Neuronal stem cell (in vitro differentiated cells): ENCODE measurements around the gene SLC22A4.

Source experiments
- DNase-seq: peaks from one replicate; pipeline ENCODE4 v3.0.0-alpha.2; 2013; ENCODE audit warnings: low spot score
- H2AFZ ChIP-seq: one replicate; pipeline ENCODE4 v1.6.1; 2013; ENCODE audit warnings: mild to moderate bottlenecking, low read length, inconsistent platforms
- H2AK5ac ChIP-seq: 2 replicates; pipeline ENCODE4 v1.6.1; 2013; ENCODE audit warnings: low read depth, mild to moderate bottlenecking, inconsistent platforms, low read length, moderate library complexity, mixed read lengths
- H2BK120ac ChIP-seq: 2 replicates; pipeline ENCODE4 v1.6.1; 2013; ENCODE audit warnings: low read depth, mild to moderate bottlenecking, inconsistent platforms, low read length, moderate library complexity, mixed read lengths
- H2BK12ac ChIP-seq: one replicate; pipeline ENCODE4 v1.6.1; 2013; ENCODE audit warnings: low read length, inconsistent platforms
- H2BK15ac ChIP-seq: 2 replicates; pipeline ENCODE4 v1.6.1; 2013; ENCODE audit warnings: mild to moderate bottlenecking, low read length, inconsistent platforms, mixed read lengths
- H2BK5ac ChIP-seq: one replicate; pipeline ENCODE4 v1.6.1; 2013; ENCODE audit warnings: inconsistent platforms, mild to moderate bottlenecking, low read length, moderate library complexity
- H3K14ac ChIP-seq: one replicate; pipeline ENCODE4 v1.6.1; 2013; ENCODE audit warnings: low read length, inconsistent platforms
- H3K18ac ChIP-seq: 2 replicates; pipeline ENCODE4 v1.6.1; 2013; ENCODE audit warnings: low read length, inconsistent platforms
- H3K23ac ChIP-seq: 2 replicates; pipeline ENCODE4 v1.6.1; 2013; ENCODE audit warnings: low read depth, mild to moderate bottlenecking, mixed read lengths, low read length, inconsistent platforms; ENCODE audit not compliant: poor library complexity
- H3K27ac ChIP-seq: replicated peaks from 3 replicates; pipeline ENCODE4 v1.5.1; 2013; ENCODE audit warnings: low read length, inconsistent platforms
- H3K27me3 ChIP-seq, 3 experiments: 2 replicates each; pipeline ENCODE4 v1.6.1; 2013; ENCODE audit warnings: low read length in 3 of 3, mild to moderate bottlenecking in 2 of 3, inconsistent platforms in 1 of 3, low read depth in 1 of 3, mixed read lengths in 1 of 3, moderate library complexity in 1 of 3; ENCODE audit not compliant: control insufficient read depth in 3 of 3, insufficient read depth in 3 of 3
- H3K36me3 ChIP-seq, 2 donors: replicated peaks in 1 of 2; 2 replicates each; pipeline ENCODE4 v1.6.1; 2013; ENCODE audit warnings: low read length in 2 of 2; ENCODE audit not compliant: control insufficient read depth in 2 of 2, insufficient read depth in 2 of 2
- H3K4ac ChIP-seq: 2 replicates; pipeline ENCODE4 v1.6.1; 2013; ENCODE audit warnings: inconsistent platforms, mild to moderate bottlenecking, low read length, moderate library complexity
- H3K4me1 ChIP-seq, 2 donors: 1 replicate in 1 of 2; 2 replicates in 1 of 2; pipeline ENCODE4 v1.6.1; 2013; ENCODE audit warnings: low read length in 2 of 2, low read depth in 1 of 2; ENCODE audit not compliant: control insufficient read depth in 2 of 2, insufficient read depth in 1 of 2
- H3K4me2 ChIP-seq: one replicate; pipeline ENCODE4 v1.6.1; 2013; ENCODE audit warnings: mild to moderate bottlenecking, low read length, inconsistent platforms; ENCODE audit not compliant: insufficient read depth, poor library complexity, severe bottlenecking
- H3K4me3 ChIP-seq, 2 donors: 2 replicates each; pipeline ENCODE4 v1.5.1; 2013; ENCODE audit warnings: low read length in 2 of 2, mild to moderate bottlenecking in 2 of 2, inconsistent platforms in 1 of 2, moderate library complexity in 1 of 2
- H3K79me1 ChIP-seq: one replicate; pipeline ENCODE4 v1.6.1; 2013; ENCODE audit warnings: low read depth, mild to moderate bottlenecking, inconsistent platforms, low read length, moderate library complexity
- H3K9ac ChIP-seq: one replicate; pipeline ENCODE4 v1.6.1; 2013; ENCODE audit warnings: mild to moderate bottlenecking, low read depth, low read length, inconsistent platforms; ENCODE audit not compliant: poor library complexity
- H3K9me3 ChIP-seq, 2 donors: replicated peaks in 1 of 2; 2 replicates each; pipeline versions ENCODE3 to v1.6.1; 2013; ENCODE audit warnings: low read length in 2 of 2, mild to moderate bottlenecking in 2 of 2, inconsistent platforms in 1 of 2, low read depth in 1 of 2, mixed read lengths in 1 of 2, moderate library complexity in 1 of 2; ENCODE audit not compliant: control insufficient read depth in 2 of 2, insufficient read depth in 1 of 2
- H4K8ac ChIP-seq: one replicate; pipeline ENCODE4 v1.6.1; 2013; ENCODE audit warnings: low read depth, mild to moderate bottlenecking, inconsistent platforms, low read length, moderate library complexity
- H4K91ac ChIP-seq: one replicate; pipeline ENCODE4 v1.6.1; 2013; ENCODE audit warnings: low read length, low read depth, mild to moderate bottlenecking, inconsistent platforms; ENCODE audit not compliant: poor library complexity
- WGBS, 2 donors: extraction: QIAGEN DNeasy Blood & Tissue Kit; methylation state at CpG; one replicate each; pipeline ENCODE4 v1.1.7; 2013; ENCODE audit warnings: missing lambda C conversion rate in 2 of 2, mixed read lengths in 1 of 2; ENCODE audit not compliant: insufficient read length in 2 of 2, insufficient replicate concordance in 1 of 2; ENCODE audit errors: extremely low coverage in 2 of 2; 5-methylcytosine and 5-hydroxymethylcytosine counted together

SLC22A4 gene

GRCh38 chr5:132251220-132251725 is 42.9 kb upstream of the SLC22A4 start:
- Histone ChIP-seq H3K27me3 (peaks cover 0 to 7% (median 1%) of the 10 kb centered on the region in 3 experiments), H3K23ac (no peak overlapping the region), H3K14ac (peak overlapping the region; percentile 60), H3K4me1 (peaks cover 0 to 6% of the 10 kb centered on the region in 2 donors), H4K8ac (no peak overlapping the region), H2BK120ac (no peak overlapping the region), H2BK12ac (no peak overlapping the region), H3K27ac (no peak overlapping the region), H3K18ac (peak overlapping the region; percentile 57), H3K4ac (no peak overlapping the region), H3K9ac (no peak overlapping the region), H3K9me3 (no peaks in the 10 kb centered on the region), H2AFZ (no peak overlapping the region), H4K91ac (no peak overlapping the region), H3K36me3 (no peaks in the 10 kb centered on the region), H3K4me2 (no peak overlapping the region), H2AK5ac (peak overlapping the region; percentile 33), H3K4me3 (no peak overlapping the region), H3K79me1 (no peaks in the 10 kb centered on the region), H2BK15ac (peak overlapping the region; percentile 89), H2BK5ac (no peak overlapping the region)
- no peak for DNase-seq
- no CpG with 5 or more reads among the region's 10 CpGs for WGBS, 2 donors

- H2AK5ac ChIP-seq = no peak overlapping the region
- H3K4me3 ChIP-seq = no peak overlapping the region
- no peaks in the 10 kb centered on the region for H3K36me3 ChIP-seq
- H3K9ac ChIP-seq = no peak overlapping the region
- H2BK5ac ChIP-seq = no peak overlapping the region
- no peak for DNase-seq
- H4K91ac ChIP-seq = no peak overlapping the region
- H3K9me3 ChIP-seq = no peaks in the 10 kb centered on the region
- H4K8ac ChIP-seq = no peak overlapping the region
- H3K4me1 ChIP-seq = peaks cover 0 to 11% of the 10 kb centered on the region in 2 donors
- H2AFZ ChIP-seq = no peak overlapping the region
- no peak overlapping the region for H2BK15ac ChIP-seq
- H3K4ac ChIP-seq = no peak overlapping the region
- H2BK12ac ChIP-seq = no peak overlapping the region
- peaks cover 0 to 20% (median 1%) of the 10 kb centered on the region in 3 experiments for H3K27me3 ChIP-seq
- WGBS, 2 donors = no CpG with 5 or more reads among the region's 4 CpGs
- peak overlapping the region; percentile 25 for H3K18ac ChIP-seq
- H2BK120ac ChIP-seq = no peak overlapping the region
- H3K23ac ChIP-seq = no peak overlapping the region
- no peaks in the 10 kb centered on the region for H3K79me1 ChIP-seq
- H3K14ac ChIP-seq = no peak overlapping the region
- H3K4me2 ChIP-seq = no peak overlapping the region
- H3K27ac ChIP-seq = no peak overlapping the region
Observed at GRCh38 chr5:132253008-132253441, 41.2 kb upstream of the SLC22A4 start.

GRCh38 chr5:132253452-132254320 is 40.5 kb upstream of the SLC22A4 start:
- H2BK12ac ChIP-seq = no peak overlapping the region
- no peak overlapping the region for H3K14ac ChIP-seq
- no peaks in the 10 kb centered on the region for H3K36me3 ChIP-seq
- H2BK5ac ChIP-seq = no peak overlapping the region
- H3K4me2 ChIP-seq = no peak overlapping the region
- no peak overlapping the region for H2BK120ac ChIP-seq
- H3K4me3 ChIP-seq = no peak overlapping the region
- H3K23ac ChIP-seq = no peak overlapping the region
- H4K8ac ChIP-seq = no peak overlapping the region
- H2BK15ac ChIP-seq = no peak overlapping the region
- no peak overlapping the region for H3K9ac ChIP-seq
- no CpG with 5 or more reads among the region's 8 CpGs for WGBS, 2 donors
- no peak overlapping the region for H2AFZ ChIP-seq
- H3K4ac ChIP-seq = no peak overlapping the region
- H2AK5ac ChIP-seq = no peak overlapping the region
- H4K91ac ChIP-seq = no peak overlapping the region
- no peaks in the 10 kb centered on the region for H3K79me1 ChIP-seq
- no peak overlapping the region for H3K18ac ChIP-seq
- no peak for DNase-seq
- H3K27me3 ChIP-seq = peaks cover 0 to 27% (median 3%) of the 10 kb centered on the region in 3 experiments
- no peaks in the 10 kb centered on the region for H3K9me3 ChIP-seq
- peaks cover 0 to 18% of the 10 kb centered on the region in 2 donors for H3K4me1 ChIP-seq
- H3K27ac ChIP-seq = no peak overlapping the region

- Histone ChIP-seq H3K4ac (no peak overlapping the region), H2BK120ac (no peak overlapping the region), H3K79me1 (no peaks in the 10 kb centered on the region), H3K4me3 (no peak overlapping the region), H3K23ac (no peak overlapping the region), H3K9me3 (no peaks in the 10 kb centered on the region), H3K4me2 (no peak overlapping the region), H3K9ac (no peak overlapping the region), H2AFZ (no peak overlapping the region), H2BK12ac (no peak overlapping the region), H3K36me3 (no peaks in the 10 kb centered on the region), H2BK15ac (no peak overlapping the region), H2AK5ac (no peak overlapping the region), H2BK5ac (no peak overlapping the region), H3K27me3 (peaks cover 0 to 33% (median 3%) of the 10 kb centered on the region in 3 experiments), H4K91ac (no peak overlapping the region), H3K4me1 (peaks cover 0 to 25% of the 10 kb centered on the region in 2 donors), H4K8ac (no peak overlapping the region), H3K18ac (no peak overlapping the region), H3K14ac (no peak overlapping the region), H3K27ac (no peak overlapping the region)
- no peak for DNase-seq
- WGBS, 2 donors = no CpG with 5 or more reads among the region's 7 CpGs
Observed at GRCh38 chr5:132254321-132254977, 39.7 kb upstream of the SLC22A4 start.
